ENCODE results near the gene LBX2.

The LBX2 gene

DNA sequence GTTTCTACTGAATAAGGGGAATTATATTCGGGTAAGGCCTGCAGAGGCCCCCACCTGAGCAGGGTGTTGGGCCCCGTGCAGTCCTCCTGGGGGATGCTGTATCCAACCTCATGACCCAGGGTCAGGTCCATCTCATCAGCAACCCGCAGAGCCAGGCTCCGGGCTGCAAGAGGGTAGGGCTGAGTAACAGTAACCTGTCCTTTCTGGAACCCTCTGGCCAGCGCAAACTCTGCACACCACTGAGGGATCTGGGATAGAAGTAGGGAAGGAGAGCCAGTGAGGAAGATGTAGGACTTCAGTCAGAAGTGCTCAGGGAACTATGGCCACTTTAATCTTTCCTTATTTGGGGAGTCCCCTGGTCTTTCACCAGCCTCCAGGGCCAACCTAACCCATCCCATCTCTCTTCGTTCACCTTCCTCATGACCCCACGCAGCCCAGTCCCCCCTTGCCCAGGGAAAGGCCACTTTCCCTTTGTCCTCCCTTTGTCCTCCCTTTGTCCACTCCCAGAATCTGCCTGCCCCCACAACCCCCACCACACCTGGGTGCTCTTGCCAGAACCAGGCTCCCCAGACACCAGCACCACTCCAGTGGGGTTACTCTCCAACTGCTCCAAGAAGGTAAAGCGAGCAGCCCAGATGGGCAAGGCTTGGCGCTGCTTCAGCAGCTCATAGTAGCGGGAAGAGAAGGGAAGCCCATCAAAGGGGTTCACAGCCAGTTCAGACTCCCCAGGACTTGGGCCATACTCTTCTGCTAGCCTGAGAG, 25.7 kb upstream of the LBX2 start:
- Histone ChIP-seq H3K9ac (ENCODE audit: low read length) (no peak overlapping the region), H3K9me3 (ENCODE audit: control insufficient read depth, low read length) (peaks cover 3% of the 10 kb centered on the region), H3K4me3 (ENCODE audit: low read length) (no peak overlapping the region), H3K4me1 (ENCODE audit: control insufficient read depth, insufficient read depth, low read length) (peaks cover 12% of the 10 kb centered on the region), H3K36me3 (ENCODE audit: control insufficient read depth, insufficient read depth, low read length, severe bottlenecking) (peaks cover 23% of the 10 kb centered on the region), H3K27me3 (replicated peaks; ENCODE audit: control insufficient read depth, insufficient read depth, low read length) (peaks cover 28% of the 10 kb centered on the region)
- DNase-seq (ENCODE audit: low read depth), result no peak

DNA sequence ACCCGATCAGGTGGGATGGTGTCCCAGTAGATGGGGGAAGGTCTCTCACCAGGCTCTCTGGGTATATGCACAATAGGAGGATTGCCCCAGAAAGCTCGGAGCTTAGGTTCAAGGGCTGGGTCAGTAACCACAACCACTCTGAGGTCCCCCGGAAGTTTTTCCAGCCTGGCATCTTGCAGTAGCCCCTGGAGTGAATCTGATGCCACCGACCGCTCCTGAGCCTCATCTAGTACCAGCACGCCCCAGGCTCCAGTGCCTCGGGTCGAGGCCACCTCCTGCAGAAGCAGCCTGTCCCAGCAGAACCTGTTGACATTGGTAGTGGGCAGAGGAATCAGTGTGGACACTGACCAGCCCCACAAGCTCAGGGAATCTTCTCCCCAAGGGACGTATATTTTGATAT, 24.6 kb upstream of the LBX2 start:
- H3K36me3 ChIP-seq (ENCODE audit: control insufficient read depth, insufficient read depth, low read length, severe bottlenecking), result peaks cover 23% of the 10 kb centered on the region
- no peak overlapping the region for H3K9ac ChIP-seq (ENCODE audit: low read length)
- peaks cover 3% of the 10 kb centered on the region for H3K9me3 ChIP-seq (ENCODE audit: control insufficient read depth, low read length)
- H3K4me3 ChIP-seq (ENCODE audit: low read length), result no peak overlapping the region
- peaks cover 39% of the 10 kb centered on the region for H3K27me3 ChIP-seq (replicated peaks; ENCODE audit: control insufficient read depth, insufficient read depth, low read length)
- DNase-seq (ENCODE audit: low read depth), result no peak
- peaks cover 12% of the 10 kb centered on the region for H3K4me1 ChIP-seq (ENCODE audit: control insufficient read depth, insufficient read depth, low read length)

DNA sequence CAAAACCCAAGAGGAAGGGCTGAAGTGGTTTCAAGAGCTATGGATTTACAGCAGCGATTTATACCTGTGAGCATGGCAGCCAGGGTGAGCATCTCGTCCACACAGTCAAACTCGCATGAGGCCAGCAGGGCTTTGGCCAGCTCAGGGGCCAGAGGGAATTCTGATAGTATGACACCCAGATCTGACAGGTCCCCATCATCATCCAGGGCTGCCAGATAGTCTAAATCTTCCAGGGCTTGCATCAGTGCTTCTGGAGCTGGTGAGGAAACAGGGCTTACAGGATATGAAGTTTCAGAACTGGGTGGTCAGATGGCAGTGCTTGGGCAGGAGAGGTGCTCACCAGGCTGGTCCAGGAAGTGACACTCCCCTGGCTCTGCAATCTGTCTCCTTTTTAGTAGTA, 23.1 kb upstream of the LBX2 start:
- no peak overlapping the region for H3K9ac ChIP-seq (ENCODE audit: low read length)
- H3K4me1 ChIP-seq (ENCODE audit: control insufficient read depth, insufficient read depth, low read length), result no peaks in the 10 kb centered on the region
- peaks cover 54% of the 10 kb centered on the region for H3K27me3 ChIP-seq (replicated peaks; ENCODE audit: control insufficient read depth, insufficient read depth, low read length)
- peaks cover 19% of the 10 kb centered on the region for H3K36me3 ChIP-seq (ENCODE audit: control insufficient read depth, insufficient read depth, low read length, severe bottlenecking)
- DNase-seq (ENCODE audit: low read depth), result no peak
- H3K4me3 ChIP-seq (ENCODE audit: low read length), result no peak overlapping the region
- peaks cover 3% of the 10 kb centered on the region for H3K9me3 ChIP-seq (ENCODE audit: control insufficient read depth, low read length)

DNA sequence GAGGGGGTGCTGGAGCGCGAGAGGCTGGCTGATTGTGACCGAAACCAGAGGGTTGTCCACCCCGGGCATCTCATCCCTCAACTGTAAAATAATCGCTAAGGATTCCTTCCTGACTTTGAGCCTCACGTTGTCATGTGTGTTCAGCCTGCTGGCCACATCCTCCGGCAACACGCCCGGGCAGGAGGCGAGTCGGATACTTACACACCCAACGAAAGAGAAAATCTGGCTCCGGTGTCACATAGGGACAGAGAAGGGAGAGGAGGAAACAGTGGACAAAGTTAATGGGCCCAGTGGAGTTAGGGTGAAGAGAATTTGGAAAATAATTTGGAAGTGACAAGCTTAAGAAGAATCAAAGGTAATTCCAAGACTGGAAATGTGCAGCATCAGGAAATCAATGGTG, 17.2 kb upstream of the LBX2 start:
- Histone ChIP-seq H3K4me3 (ENCODE audit: low read length) (no peak overlapping the region), H3K9me3 (ENCODE audit: control insufficient read depth, low read length) (peaks cover 3% of the 10 kb centered on the region), H3K36me3 (ENCODE audit: control insufficient read depth, insufficient read depth, low read length, severe bottlenecking) (no peaks in the 10 kb centered on the region), H3K9ac (ENCODE audit: low read length) (no peak overlapping the region), H3K27me3 (replicated peaks; ENCODE audit: control insufficient read depth, insufficient read depth, low read length) (peaks cover 90% of the 10 kb centered on the region), H3K4me1 (ENCODE audit: control insufficient read depth, insufficient read depth, low read length) (no peaks in the 10 kb centered on the region)
- DNase-seq (ENCODE audit: low read depth), result no peak

DNA sequence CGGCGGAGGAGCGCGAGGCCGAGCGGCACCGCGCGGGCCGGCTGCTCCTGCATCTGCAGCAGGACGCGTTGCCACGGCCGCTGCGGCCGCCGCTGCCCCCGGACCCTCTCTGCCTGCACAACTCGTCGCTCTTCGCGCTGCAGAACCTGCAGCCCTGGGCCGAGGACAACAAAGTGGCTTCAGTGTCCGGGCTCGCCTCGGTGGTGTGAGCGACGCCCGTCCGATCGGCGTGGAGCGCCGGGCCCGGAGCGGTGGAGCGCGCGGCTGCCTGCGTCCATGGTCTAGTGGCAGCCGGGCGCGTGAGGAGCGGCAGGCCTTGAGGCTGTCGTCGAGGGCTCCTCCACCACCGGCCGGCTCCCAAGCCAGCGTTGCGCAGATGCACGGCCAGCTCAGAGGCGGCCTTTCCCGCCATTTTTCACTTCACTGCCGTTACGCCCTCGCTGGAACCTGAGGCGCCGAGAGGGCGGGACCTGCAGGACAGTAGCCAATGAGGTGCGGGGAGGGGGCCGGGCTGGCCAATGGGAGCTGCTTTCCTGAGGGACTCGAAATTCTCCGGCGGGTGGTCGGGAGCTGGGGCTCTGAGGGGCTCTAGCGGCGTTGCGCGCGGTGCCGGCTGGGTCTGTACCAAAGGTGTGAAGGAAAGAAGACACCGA, 16.7 kb upstream of the LBX2 start:
- Histone ChIP-seq H3K4me1 (ENCODE audit: control insufficient read depth, insufficient read depth, low read length) (no peaks in the 10 kb centered on the region), H3K9ac (ENCODE audit: low read length) (no peak overlapping the region), H3K9me3 (ENCODE audit: control insufficient read depth, low read length) (peaks cover 3% of the 10 kb centered on the region), H3K36me3 (ENCODE audit: control insufficient read depth, insufficient read depth, low read length, severe bottlenecking) (no peaks in the 10 kb centered on the region), H3K27me3 (replicated peaks; ENCODE audit: control insufficient read depth, insufficient read depth, low read length) (peaks cover 92% of the 10 kb centered on the region), H3K4me3 (ENCODE audit: low read length) (peak overlapping the region; percentile 17)
- DNase-seq (ENCODE audit: low read depth), result no peak

DNA sequence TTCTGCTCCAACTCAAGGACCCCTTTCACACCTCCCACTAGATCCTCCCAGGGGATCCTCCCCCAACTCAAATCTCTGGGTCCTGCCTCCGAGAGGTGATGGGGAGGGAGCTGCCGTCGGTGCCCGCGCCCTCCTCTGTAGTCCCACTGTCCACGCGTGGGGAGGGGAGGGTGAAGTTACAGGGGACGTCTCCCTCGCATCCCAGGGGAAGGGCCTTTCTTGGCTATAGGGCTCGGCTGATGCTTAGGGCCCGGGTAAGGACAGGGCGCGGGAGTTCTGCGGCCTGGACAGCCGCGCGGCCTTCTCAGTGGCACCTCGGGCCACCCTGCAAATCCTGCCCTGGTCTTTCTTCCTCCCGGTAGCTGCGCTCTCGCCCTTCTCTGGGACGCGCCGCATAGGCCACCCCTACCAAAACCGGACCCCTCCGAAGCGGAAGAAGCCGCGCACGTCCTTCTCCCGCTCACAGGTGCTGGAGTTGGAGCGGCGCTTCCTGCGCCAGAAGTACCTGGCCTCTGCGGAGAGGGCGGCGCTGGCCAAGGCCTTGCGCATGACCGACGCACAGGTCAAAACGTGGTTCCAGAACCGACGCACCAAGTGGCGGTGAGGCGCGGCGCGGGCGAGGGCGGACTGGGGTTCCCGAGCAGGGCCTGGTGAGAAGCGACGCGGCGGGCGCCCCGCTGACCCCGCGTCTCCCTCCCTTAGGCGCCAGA, 16.0 kb upstream of the LBX2 start:
- Histone ChIP-seq H3K9ac (ENCODE audit: low read length) (no peak overlapping the region), H3K36me3 (ENCODE audit: control insufficient read depth, insufficient read depth, low read length, severe bottlenecking) (no peaks in the 10 kb centered on the region), H3K27me3 (replicated peaks; ENCODE audit: control insufficient read depth, insufficient read depth, low read length) (peaks cover 92% of the 10 kb centered on the region), H3K9me3 (ENCODE audit: control insufficient read depth, low read length) (peaks cover 3% of the 10 kb centered on the region), H3K4me1 (ENCODE audit: control insufficient read depth, insufficient read depth, low read length) (no peaks in the 10 kb centered on the region), H3K4me3 (ENCODE audit: low read length) (no peak overlapping the region)
- DNase-seq (ENCODE audit: low read depth), result no peak

DNA sequence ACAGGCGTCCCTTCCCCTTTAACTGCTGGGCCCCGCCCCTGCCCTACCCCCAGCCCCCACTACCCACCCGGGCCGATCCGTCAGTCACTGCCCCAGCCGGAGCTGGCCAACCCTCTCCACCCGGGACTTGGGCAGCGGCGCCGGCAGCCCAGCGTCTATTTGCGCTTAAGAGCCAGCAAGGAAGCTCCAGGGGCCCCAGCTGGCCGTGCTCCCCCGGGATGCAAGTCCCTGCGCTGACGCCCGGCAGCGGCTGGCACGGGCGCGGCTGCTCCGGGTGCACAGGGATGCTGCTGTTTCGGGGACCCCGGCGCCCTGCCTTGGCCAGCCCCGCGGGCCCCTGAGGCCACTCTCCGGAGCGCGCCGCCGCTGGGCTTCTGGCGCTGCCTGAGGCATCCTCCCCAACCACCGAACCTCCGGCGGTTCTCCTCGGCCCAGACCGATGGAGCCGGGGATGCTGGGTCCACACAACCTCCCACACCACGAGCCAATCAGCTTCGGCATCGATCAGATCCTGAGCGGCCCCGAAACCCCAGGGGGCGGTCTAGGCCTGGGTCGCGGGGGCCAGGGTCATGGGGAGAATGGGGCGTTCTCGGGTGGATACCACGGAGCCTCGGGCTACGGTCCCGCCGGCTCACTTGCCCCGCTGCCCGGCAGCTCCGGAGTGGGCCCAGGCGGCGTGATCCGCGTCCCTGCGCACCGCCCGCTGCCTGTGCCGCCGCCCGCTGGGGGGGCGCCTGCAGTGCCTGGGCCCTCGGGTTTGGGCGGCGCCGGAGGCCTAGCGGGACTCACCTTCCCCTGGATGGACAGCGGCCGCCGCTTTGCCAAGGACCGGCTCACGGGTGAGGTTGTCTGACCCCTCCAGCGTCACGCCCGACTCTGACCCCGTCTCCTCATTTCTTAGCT, 15.2 kb upstream of the LBX2 start, which contains the start of gene TLX2:
TLX2 (plus strand) TSS at position 83 of the 903 bp plus-strand sequence; CDS start at position 440, 357 bp downstream.
- Histone ChIP-seq H3K4me3 (ENCODE audit: low read length) (no peak within 1 kb of the TSS), H3K27me3 (replicated peaks; ENCODE audit: control insufficient read depth, insufficient read depth, low read length) (peaks cover 86% of the 10 kb centered on the region), H3K9me3 (ENCODE audit: control insufficient read depth, low read length) (no peaks in the 10 kb centered on the region), H3K4me1 (ENCODE audit: control insufficient read depth, insufficient read depth, low read length) (no peaks in the 10 kb centered on the region), H3K9ac (ENCODE audit: low read length) (no peak within 1 kb of the TSS), H3K36me3 (ENCODE audit: control insufficient read depth, insufficient read depth, low read length, severe bottlenecking) (no peaks in the 10 kb centered on the region)
- no peak for DNase-seq (ENCODE audit: low read depth)

DNA sequence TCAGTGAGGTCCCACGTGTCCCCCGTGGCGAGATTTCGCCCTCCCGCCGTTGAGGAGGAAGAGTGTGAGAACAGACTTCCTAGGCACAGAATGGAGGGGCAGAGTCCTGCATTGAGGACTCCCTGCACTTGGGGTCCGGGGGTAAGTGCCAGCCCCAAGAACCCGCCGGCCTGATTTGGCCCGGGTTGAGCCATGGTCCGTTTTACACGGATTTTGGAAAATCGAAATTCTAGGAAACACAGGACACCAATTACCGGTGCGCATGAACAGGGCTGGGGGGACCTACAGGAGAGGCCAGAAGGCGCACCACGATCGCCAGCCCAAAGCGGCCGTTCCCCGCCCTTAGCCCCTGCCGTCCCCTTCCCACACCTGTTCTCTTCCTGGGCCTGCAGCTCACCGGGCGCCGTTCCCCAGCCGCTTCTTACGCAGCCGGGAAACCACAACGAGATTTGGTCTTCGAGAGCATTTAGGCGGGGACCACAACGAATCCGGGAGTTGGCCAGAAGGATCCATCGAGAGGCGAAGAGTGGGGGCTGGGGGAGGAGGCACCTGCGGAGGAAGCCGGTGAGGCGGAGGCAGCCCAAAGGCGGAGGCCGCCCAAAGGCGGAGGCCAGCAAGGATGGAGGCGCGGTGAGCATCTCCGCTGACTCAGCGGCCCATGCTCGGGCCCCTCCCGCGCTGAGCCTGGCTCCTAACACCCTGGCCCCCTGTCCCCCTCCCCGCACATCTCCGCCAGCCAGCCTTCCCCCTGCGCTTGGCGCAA, 14.4 kb upstream of the LBX2 start:
- no peak for DNase-seq (ENCODE audit: low read depth)
- Histone ChIP-seq H3K27me3 (replicated peaks; ENCODE audit: control insufficient read depth, insufficient read depth, low read length) (peaks cover 77% of the 10 kb centered on the region), H3K9me3 (ENCODE audit: control insufficient read depth, low read length) (no peaks in the 10 kb centered on the region), H3K4me3 (ENCODE audit: low read length) (no peak overlapping the region), H3K4me1 (ENCODE audit: control insufficient read depth, insufficient read depth, low read length) (no peaks in the 10 kb centered on the region), H3K9ac (ENCODE audit: low read length) (no peak overlapping the region), H3K36me3 (ENCODE audit: control insufficient read depth, insufficient read depth, low read length, severe bottlenecking) (no peaks in the 10 kb centered on the region)

DNA sequence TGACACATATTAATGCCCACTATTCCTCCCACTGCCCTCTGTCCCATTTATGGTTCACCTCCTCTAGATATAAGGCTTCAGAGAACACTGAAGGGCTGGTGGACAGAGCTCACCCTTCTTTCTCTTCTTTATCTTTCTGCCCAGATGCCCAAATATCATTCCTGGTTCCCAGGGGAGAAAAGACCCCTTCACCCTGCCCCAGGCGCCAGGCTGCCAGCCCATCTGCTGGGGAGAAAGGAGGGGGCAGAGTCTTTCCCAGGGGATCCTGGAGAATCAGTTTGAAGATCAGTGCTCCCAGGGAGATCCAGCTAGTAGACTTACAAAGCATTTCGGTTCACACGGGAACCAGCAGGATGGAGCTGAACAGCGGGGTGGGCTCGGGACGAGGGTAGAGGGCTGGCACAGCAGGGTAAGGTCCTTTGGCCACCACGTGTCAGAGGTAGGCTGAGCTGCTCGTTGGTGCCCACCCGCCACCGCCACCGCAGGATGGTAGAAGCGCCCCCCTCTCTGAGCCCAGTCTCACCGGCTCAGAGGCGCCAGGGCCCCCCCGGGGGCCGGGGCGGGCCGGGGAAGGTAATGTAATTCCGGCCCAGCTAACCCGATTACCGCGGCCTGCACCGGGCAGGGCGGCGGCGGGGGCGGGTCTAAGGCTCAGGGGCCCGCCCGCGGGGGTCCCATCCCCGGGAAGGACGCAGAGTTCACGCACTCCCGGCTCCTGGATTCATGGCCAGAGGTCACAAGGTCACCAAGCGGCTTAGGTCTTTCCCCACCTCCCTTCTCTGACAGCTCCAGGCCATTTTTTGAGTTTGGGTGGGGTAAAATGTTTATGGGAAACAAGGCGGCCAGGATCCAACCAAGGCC, 13.6 kb upstream of the LBX2 start:
- Histone ChIP-seq H3K4me3 (ENCODE audit: low read length) (no peak overlapping the region), H3K27me3 (replicated peaks; ENCODE audit: control insufficient read depth, insufficient read depth, low read length) (peaks cover 69% of the 10 kb centered on the region), H3K9ac (ENCODE audit: low read length) (no peak overlapping the region), H3K9me3 (ENCODE audit: control insufficient read depth, low read length) (no peaks in the 10 kb centered on the region), H3K4me1 (ENCODE audit: control insufficient read depth, insufficient read depth, low read length) (peaks cover 4% of the 10 kb centered on the region), H3K36me3 (ENCODE audit: control insufficient read depth, insufficient read depth, low read length, severe bottlenecking) (no peaks in the 10 kb centered on the region)
- DNase-seq (ENCODE audit: low read depth), result no peak

All from adipocyte (in vitro differentiated cells).